ENCODE results near the gene INPP5F.
A peak's percentile ranks its signal among the peaks of the same experiment; 100 is the strongest.
"Not testable (repeated sequence)": the region's sequence is repeated elsewhere in the genome, so short reads cannot be mapped to it uniquely, and the experiment has no call there.

Gene INPP5F

DNA sequence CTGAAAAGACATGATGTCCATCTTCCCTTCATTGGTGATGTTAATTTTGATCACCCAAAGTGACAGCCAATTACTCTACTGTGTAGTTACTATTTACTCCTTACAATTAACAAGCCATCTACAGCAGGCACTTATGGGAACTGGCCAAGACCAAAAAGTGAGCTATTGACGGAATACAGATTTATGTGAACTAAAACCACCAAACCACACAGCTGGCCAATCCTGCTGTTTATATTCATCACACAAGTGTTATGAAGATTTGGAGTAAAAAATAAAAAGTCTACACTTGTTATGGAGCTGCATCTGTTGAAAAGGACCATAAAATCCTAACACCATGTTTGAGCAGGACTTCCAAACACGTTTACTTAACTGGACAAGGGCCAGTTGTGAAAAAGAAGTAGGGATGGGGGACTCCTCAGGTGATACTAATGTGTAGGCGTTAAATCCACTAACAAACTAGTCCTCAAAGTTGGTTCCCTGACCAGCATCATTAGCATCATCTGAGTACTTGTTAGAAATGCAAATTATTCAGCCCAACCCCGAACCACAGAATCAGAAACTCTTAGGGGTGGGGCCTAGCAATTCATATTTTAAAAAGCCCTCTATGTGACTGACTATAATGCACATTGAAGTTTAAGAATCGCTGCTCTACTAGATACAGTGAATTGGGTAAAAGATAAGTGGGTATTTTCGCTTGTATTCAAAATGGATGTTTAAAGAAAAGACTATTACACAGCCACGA, 135.2 kb downstream of the INPP5F start:
- H3K4me3 ChIP-seq (ENCODE audit: insufficient read depth, low read depth, low read length, poor library complexity, severe bottlenecking) = no peak overlapping the region
- DNase-seq = no peak
- no peak overlapping the region for H3K27ac ChIP-seq (ENCODE audit: insufficient read depth, low read length, poor library complexity, severe bottlenecking)
- H3K36me3 ChIP-seq (ENCODE audit: control insufficient read depth, insufficient read depth, low read length) = peaks cover 22% of the 10 kb centered on the region
- H3K27me3 ChIP-seq (replicated peaks; ENCODE audit: control insufficient read depth, insufficient read depth, low read length, poor library complexity, severe bottlenecking) = no peaks in the 10 kb centered on the region
- H3K9me3 ChIP-seq (ENCODE audit: control insufficient read depth, low read length) = peaks cover 6% of the 10 kb centered on the region
- no peaks in the 10 kb centered on the region for H3K4me1 ChIP-seq (ENCODE audit: control insufficient read depth, insufficient read depth, low read length, poor library complexity, severe bottlenecking)

- Histone ChIP-seq H3K9me3 (ENCODE audit: control insufficient read depth, low read length) (peaks cover 6% of the 10 kb centered on the region), H3K27me3 (replicated peaks; ENCODE audit: control insufficient read depth, insufficient read depth, low read length, poor library complexity, severe bottlenecking) (no peaks in the 10 kb centered on the region), H3K4me3 (ENCODE audit: insufficient read depth, low read depth, low read length, poor library complexity, severe bottlenecking) (no peak overlapping the region), H3K27ac (ENCODE audit: insufficient read depth, low read length, poor library complexity, severe bottlenecking) (no peak overlapping the region), H3K36me3 (ENCODE audit: control insufficient read depth, insufficient read depth, low read length) (peaks cover 10% of the 10 kb centered on the region), H3K4me1 (ENCODE audit: control insufficient read depth, insufficient read depth, low read length, poor library complexity, severe bottlenecking) (peaks cover 4% of the 10 kb centered on the region)
- no peak for DNase-seq
Measured at GRCh38 chr10:119862524-119862923, 136.7 kb downstream of the INPP5F start.

GRCh38 chr10:119863951-119864565, 138.2 kb downstream of the INPP5F start:
- H3K36me3 ChIP-seq (ENCODE audit: control insufficient read depth, insufficient read depth, low read length) = no peaks in the 10 kb centered on the region
- no peak overlapping the region for H3K27ac ChIP-seq (ENCODE audit: insufficient read depth, low read length, poor library complexity, severe bottlenecking)
- DNase-seq = no peak
- H3K27me3 ChIP-seq (replicated peaks; ENCODE audit: control insufficient read depth, insufficient read depth, low read length, poor library complexity, severe bottlenecking) = no peaks in the 10 kb centered on the region
- no peak overlapping the region for H3K4me3 ChIP-seq (ENCODE audit: insufficient read depth, low read depth, low read length, poor library complexity, severe bottlenecking)
- peaks cover 9% of the 10 kb centered on the region for H3K4me1 ChIP-seq (ENCODE audit: control insufficient read depth, insufficient read depth, low read length, poor library complexity, severe bottlenecking)
- peaks cover 6% of the 10 kb centered on the region for H3K9me3 ChIP-seq (ENCODE audit: control insufficient read depth, low read length)

GRCh38 chr10:119865699-119866240, 139.9 kb downstream of the INPP5F start:
- H3K36me3 ChIP-seq (ENCODE audit: control insufficient read depth, insufficient read depth, low read length) = no peaks in the 10 kb centered on the region
- DNase-seq = no peak
- no peaks in the 10 kb centered on the region for H3K27me3 ChIP-seq (replicated peaks; ENCODE audit: control insufficient read depth, insufficient read depth, low read length, poor library complexity, severe bottlenecking)
- H3K27ac ChIP-seq (ENCODE audit: insufficient read depth, low read length, poor library complexity, severe bottlenecking) = no peak overlapping the region
- H3K9me3 ChIP-seq (ENCODE audit: control insufficient read depth, low read length) = peaks cover 6% of the 10 kb centered on the region
- no peak overlapping the region for H3K4me3 ChIP-seq (ENCODE audit: insufficient read depth, low read depth, low read length, poor library complexity, severe bottlenecking)
- H3K4me1 ChIP-seq (ENCODE audit: control insufficient read depth, insufficient read depth, low read length, poor library complexity, severe bottlenecking) = peaks cover 12% of the 10 kb centered on the region

- H3K27me3 ChIP-seq (replicated peaks; ENCODE audit: control insufficient read depth, insufficient read depth, low read length, poor library complexity, severe bottlenecking) = no peaks in the 10 kb centered on the region
- no peak overlapping the region for H3K4me3 ChIP-seq (ENCODE audit: insufficient read depth, low read depth, low read length, poor library complexity, severe bottlenecking)
- no peak overlapping the region for H3K27ac ChIP-seq (ENCODE audit: insufficient read depth, low read length, poor library complexity, severe bottlenecking)
- DNase-seq = no peak
- H3K36me3 ChIP-seq (ENCODE audit: control insufficient read depth, insufficient read depth, low read length) = no peaks in the 10 kb centered on the region
- H3K9me3 ChIP-seq (ENCODE audit: control insufficient read depth, low read length) = peaks cover 6% of the 10 kb centered on the region
- peaks cover 21% of the 10 kb centered on the region for H3K4me1 ChIP-seq (ENCODE audit: control insufficient read depth, insufficient read depth, low read length, poor library complexity, severe bottlenecking)
Measured at GRCh38 chr10:119867317-119867716, 141.5 kb downstream of the INPP5F start.

GRCh38 chr10:119869398-119869797, 143.5 kb downstream of the INPP5F start:
- not testable (repeated sequence) for H3K36me3 ChIP-seq (ENCODE audit: control insufficient read depth, insufficient read depth, low read length); H3K9me3 ChIP-seq (ENCODE audit: control insufficient read depth, low read length); H3K4me3 ChIP-seq (ENCODE audit: insufficient read depth, low read depth, low read length, poor library complexity, severe bottlenecking); DNase-seq; H3K27ac ChIP-seq (ENCODE audit: insufficient read depth, low read length, poor library complexity, severe bottlenecking); H3K27me3 ChIP-seq (replicated peaks; ENCODE audit: control insufficient read depth, insufficient read depth, low read length, poor library complexity, severe bottlenecking)
- H3K4me1 ChIP-seq (ENCODE audit: control insufficient read depth, insufficient read depth, low read length, poor library complexity, severe bottlenecking) = peaks cover 24% of the 10 kb centered on the region

GRCh38 chr10:119871881-119872609, 146.2 kb downstream of the INPP5F start:
- Histone ChIP-seq H3K36me3 (ENCODE audit: control insufficient read depth, insufficient read depth, low read length) (no peaks in the 10 kb centered on the region), H3K4me3 (ENCODE audit: insufficient read depth, low read depth, low read length, poor library complexity, severe bottlenecking) (peak overlapping the region; percentile 84), H3K9me3 (ENCODE audit: control insufficient read depth, low read length) (no peaks in the 10 kb centered on the region), H3K27ac (ENCODE audit: insufficient read depth, low read length, poor library complexity, severe bottlenecking) (peak overlapping the region; percentile 85), H3K27me3 (replicated peaks; ENCODE audit: control insufficient read depth, insufficient read depth, low read length, poor library complexity, severe bottlenecking) (no peaks in the 10 kb centered on the region), H3K4me1 (ENCODE audit: control insufficient read depth, insufficient read depth, low read length, poor library complexity, severe bottlenecking) (peaks cover 24% of the 10 kb centered on the region)
- peak; percentile 34 to 55 (median 45) for DNase-seq

DNA sequence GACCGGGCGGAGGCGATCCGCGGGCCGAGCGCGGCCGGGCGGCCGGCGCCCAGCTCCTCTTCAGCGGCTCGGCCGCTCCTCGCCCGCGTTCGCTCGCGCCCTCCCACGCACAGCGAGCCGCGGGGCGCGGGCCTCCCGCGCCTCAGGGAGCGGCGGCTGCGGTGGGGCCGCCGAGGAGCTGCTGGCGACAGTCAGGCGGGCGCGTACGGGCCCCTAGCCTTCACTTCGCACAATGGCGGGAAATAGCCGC, 146.7 kb downstream of the INPP5F start, which contains the start of gene MCMBP:
TSS of gene MCMBP (minus strand) at position 234 of the 250 bp plus-strand sequence. CDS start 259 bp downstream, outside the sequence.
- H3K27ac ChIP-seq (ENCODE audit: insufficient read depth, low read length, poor library complexity, severe bottlenecking) = peak within 1 kb of the TSS; percentile 85
- no peaks in the 10 kb centered on the region for H3K27me3 ChIP-seq (replicated peaks; ENCODE audit: control insufficient read depth, insufficient read depth, low read length, poor library complexity, severe bottlenecking)
- peak within 1 kb of the TSS; percentile 84 for H3K4me3 ChIP-seq (ENCODE audit: insufficient read depth, low read depth, low read length, poor library complexity, severe bottlenecking)
- no peaks in the 10 kb centered on the region for H3K36me3 ChIP-seq (ENCODE audit: control insufficient read depth, insufficient read depth, low read length)
- H3K4me1 ChIP-seq (ENCODE audit: control insufficient read depth, insufficient read depth, low read length, poor library complexity, severe bottlenecking) = peaks cover 21% of the 10 kb centered on the region
- no peak for DNase-seq
- no peaks in the 10 kb centered on the region for H3K9me3 ChIP-seq (ENCODE audit: control insufficient read depth, low read length)

DNA sequence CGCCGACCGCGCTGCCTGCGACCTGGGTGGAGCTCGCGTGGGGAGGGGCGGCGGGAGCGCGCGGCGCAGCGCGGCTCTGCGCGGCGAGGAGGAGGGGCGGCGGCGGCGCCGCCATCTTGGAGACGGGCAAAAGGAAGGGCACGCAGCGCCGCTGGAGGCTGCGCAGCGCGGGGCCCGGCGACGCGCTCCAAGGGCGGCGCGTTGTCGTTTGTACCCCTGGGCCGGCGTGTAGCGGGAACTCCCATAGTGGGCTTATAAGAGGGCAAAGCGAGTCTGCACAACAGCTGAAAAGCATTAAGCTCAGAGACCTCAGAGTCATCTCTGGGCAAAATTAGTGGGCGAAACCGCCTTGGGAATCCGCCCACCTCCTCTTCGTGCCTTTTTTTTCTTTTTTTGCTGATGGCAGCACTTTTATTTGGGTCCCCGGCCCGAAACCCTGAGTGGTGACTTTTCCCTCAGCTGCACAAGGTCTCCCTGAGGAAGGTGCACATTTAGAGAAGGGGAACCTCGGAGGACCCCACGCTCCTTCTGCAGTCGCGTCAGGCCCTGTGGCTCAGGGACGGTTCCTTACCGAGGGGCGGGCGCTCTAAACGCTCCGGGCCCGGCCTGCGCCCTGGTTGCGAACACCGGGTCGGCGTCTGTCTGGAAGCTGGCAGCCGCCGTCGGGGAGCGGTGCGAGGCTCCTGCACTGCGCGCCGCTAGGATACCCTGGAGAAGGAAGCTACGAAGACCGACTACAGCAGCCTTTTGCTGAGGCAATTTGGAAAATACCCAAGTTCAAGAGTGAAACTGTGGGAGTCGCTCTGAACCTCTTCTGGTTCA, 147.2 kb downstream of the INPP5F start:
- Histone ChIP-seq H3K4me1 (ENCODE audit: control insufficient read depth, insufficient read depth, low read length, poor library complexity, severe bottlenecking) (peaks cover 21% of the 10 kb centered on the region), H3K36me3 (ENCODE audit: control insufficient read depth, insufficient read depth, low read length) (no peaks in the 10 kb centered on the region), H3K9me3 (ENCODE audit: control insufficient read depth, low read length) (no peaks in the 10 kb centered on the region), H3K4me3 (ENCODE audit: insufficient read depth, low read depth, low read length, poor library complexity, severe bottlenecking) (peak overlapping the region; percentile 84), H3K27ac (ENCODE audit: insufficient read depth, low read length, poor library complexity, severe bottlenecking) (peak overlapping the region; percentile 85), H3K27me3 (replicated peaks; ENCODE audit: control insufficient read depth, insufficient read depth, low read length, poor library complexity, severe bottlenecking) (no peaks in the 10 kb centered on the region)
- peak; percentile 76 to 83 (median 79) for DNase-seq

All from effector memory CD4-positive, alpha-beta T cell (primary cell).